SH-SY5Y (cell line): Measurements from ENCODE around the gene STAMBPL1.

Experiments
- GATA2 ChIP-seq: IDR thresholded peaks from 2 replicates; pipeline ENCODE4 v1.6.1; 2011; ENCODE audit warnings: mild to moderate bottlenecking, low read depth, low read length
- GATA3 ChIP-seq: IDR thresholded peaks from 2 replicates; pipeline ENCODE4 v1.6.1; 2011; ENCODE audit warnings: low read depth, mild to moderate bottlenecking, low read length, moderate library complexity

GRCh38 chr10:88881922-88882645 is 2.0 kb downstream of the STAMBPL1 start:
- no peak for TF ChIP-seq GATA2
- TF ChIP-seq GATA3, result no peak
